HG02588 (cell line): Measurements from ENCODE around the gene TCF4.
A peak's percentile ranks its signal among the peaks of the same experiment; 100 is the strongest.

Source experiments
- ATAC-seq: cut with Tn5 transposase; IDR thresholded peaks from one replicate; pipeline ENCODE4 v1.9.1; 2021; ENCODE audit warnings: mild to moderate bottlenecking, moderate library complexity; ENCODE audit not compliant: unreplicated experiment

Gene TCF4

DNA sequence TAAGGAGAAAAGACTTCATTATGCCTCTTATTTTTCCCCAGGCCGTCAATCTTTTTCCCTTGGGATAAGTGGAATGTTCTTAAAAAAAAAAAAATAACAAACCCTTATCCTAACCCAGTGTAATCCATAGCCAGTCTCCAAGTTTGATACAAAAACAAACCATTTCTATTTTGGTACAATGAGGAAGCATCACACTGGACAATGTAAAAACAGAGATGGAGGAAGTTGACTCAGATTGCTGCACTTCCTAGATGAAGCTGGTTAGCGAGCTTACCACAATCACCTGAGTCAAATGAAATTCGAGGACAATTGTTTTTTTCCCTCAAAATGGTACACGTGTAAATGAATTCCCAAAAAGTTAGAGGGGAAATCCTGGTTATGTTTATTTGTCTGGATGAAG is 259.7 kb downstream of the TCF4 start:
- no peak for ATAC-seq

DNA sequence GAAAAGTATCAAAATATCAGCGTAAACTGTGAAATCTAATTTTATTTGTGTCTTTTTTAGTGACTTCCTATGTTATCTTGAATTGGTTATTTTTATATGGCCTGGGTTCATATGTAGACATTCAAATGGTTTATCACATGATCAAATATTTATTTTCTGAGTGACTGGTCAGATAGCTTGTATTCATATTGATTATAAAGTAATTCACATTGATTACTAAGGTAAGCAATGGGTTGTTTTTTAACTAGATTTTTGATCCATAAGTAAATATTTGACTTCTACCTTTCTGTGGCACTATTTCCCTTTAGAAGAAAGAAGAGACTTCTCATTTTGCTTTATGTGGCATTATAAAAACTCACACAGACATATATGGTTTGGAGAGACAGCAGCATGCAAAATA is 260.5 kb downstream of the TCF4 start:
- no peak for ATAC-seq

DNA sequence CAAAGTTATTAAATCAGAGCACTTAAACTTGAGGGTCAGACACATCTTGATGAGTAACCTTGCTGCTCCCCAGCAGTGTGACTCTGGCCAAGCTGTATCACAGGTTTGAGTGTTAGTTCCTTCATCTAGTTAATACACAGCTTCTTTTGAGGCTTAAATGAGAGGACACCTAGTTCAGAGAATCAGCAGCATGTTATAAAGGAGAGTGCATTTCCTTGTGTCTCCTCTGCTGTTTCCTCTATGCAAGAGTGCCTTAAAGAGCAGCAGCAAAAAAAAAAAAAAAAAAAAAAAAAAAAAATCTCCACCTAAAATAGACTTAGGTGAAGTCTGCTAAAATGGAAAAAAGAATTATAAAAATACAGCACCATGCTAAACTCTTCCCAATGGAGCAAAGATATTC is 261.9 kb downstream of the TCF4 start:
- ATAC-seq, result no peak

DNA sequence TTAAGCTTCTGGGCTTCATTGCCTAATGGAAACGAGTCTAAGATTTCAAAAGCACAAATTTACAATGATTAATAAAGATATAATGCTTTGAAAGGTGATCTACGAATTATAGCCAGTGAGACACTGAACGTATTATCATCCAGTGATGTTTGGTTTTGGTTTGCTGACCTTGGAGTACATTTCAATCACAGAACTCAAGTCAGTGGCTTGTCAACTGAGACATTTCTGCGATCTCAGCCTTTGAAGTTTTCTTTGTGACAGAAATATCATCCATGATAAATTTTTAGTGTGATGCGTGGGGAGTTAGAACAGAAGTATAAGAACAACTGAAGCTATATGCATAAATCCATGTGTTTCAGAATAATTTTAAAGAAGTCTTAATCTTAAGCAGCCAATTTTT is 263.8 kb downstream of the TCF4 start:
- ATAC-seq, result no peak

DNA sequence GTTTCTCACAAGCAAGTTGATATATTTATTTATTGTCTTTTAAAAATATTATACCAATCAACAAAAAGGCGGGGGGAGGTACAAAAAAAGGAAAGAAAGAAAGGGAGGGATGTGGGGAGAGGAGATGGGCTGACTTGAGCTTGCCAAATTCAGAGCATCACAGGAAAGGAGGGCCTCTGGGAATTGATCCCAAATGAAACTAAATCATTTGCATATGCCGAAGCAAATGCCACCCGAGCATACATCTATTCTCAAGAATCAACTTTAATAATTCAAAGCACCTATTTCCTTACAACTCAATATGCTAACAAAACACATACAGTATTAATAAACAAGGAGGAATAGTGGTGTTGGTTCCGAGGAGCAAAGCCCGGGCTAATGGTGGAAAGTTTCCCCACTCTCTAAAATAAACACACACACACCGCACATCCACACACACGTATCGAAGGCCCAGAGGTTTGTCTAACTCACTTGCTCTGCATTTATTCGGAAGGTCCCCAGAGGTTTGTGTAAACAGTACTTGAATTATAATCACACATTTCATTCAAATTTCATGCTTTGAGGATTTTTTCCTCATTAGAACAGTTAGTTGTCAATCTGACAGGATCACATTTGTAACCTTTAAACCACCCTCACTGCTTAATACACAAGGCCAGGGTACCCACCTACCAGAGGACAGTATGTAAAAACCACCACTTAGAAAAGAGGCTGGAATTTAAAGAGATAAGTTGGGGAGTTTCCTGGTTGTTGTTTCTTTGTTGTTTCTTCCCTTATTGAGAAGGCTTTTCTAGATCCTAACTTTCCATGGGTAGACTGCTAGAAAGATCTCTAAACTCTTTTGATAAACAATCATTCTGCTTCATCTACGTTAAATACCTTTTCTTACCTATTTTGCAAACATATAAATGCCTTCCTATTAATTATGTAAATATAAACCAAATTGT is 264.7 kb downstream of the TCF4 start:
- no peak for ATAC-seq

DNA sequence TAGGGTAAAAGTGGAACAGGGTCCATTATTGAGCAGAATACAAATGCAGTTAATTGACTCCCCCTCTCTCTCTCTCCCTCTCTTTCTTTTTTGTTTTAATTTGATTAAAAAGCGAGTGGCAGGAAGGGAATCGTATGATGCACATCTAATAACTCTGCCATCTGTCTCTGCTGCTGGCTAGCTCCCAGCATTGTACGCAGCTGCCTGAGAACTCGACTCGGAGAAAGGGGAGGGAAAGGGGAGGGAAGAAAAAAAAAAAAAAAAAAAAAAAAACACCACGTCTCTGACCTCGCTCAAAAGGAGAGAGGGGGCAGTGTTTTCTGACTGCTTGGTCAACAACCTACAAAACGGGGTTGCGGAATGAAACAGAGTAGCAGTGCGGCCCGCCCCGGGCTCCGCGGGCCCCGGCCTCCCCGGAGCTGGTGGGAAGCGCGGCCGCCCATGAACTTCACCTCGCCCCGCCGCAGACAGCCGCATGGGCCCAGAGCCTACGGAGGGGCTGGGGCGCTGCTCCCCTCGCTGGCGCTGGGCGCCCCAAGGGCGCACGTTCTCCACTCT is 265.7 kb downstream of the TCF4 start:
- ATAC-seq, result peak; percentile 62

DNA sequence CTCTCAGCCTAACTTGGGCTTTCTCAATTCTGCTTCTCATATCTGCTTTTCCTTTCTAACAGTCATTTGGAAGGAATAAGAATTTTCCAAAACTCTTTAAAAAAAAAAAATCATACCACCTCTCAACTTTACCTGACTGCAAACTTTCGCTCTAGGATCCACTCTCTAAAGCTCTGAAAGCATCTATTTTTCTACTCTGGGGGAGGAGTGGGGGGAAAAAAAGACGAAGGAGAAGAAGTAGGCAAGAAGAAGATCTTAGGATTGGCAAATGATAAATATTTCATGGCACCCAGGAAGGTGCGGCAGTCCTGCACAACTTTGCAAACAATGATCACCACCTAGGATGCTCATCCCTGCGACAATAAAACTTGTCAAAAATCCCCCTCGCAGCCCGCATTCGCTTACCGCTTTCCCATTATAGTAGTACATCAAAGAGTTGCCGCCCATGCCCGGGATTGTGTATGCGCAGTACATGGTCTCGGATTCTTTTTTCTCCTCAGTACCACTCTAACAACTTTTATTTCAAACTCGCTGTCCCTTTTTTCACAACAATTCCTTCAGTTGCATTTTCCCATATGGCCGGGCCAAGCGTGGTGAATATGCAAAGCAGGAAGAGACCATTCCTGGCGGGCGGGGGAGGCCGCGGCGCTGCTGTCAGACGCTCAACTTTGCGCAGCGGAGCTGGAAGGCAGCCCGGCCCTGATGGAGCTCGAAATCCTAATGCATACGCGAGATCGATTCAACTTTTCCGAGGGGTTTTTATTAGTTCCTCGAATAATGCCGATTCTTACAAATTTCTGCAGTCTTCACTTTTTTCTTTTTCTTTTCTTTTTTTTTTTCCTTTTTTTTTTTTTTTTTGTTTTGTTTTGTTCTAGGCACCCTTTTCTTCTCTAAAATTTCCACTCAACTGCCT is 266.5 kb downstream of the TCF4 start:
- peak; percentile 64 for ATAC-seq

DNA sequence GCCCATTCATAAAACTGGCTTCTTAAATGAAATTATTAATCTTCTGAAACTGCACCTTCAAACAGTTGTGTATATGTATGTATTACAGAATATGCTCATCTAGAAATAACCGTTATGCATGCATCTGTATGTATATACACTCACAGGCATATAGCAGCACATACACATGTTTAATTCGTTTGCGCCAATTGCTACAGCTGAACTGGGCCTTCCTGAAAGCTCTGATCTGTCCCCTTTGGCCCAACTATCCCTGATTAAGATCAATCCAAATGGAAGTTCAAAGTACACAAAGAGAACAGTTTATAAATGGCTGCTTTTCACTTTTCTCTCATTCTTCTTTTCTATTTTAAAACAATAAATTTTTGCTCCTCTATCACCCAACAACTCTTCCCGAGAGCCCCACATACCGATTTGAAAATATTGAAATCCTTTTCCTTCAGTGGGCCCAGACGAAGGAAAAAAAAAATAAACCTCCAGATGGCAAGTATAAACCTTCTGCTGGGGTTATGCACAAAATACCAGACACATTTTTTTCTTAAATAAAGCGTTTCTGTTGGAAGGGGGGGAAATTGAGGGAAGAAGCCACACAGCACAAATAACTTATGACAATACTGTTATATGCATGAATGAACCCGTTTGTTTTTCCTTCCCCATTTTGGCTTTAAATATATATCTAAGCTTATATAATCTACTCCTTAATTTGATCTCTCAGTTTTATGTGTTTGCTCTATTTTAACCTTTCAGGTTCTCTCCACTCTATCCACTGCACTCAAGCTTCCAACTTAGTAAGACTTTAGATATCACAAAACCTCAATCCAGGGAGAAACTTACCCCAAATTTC is 267.3 kb downstream of the TCF4 start:
- no peak for ATAC-seq

DNA sequence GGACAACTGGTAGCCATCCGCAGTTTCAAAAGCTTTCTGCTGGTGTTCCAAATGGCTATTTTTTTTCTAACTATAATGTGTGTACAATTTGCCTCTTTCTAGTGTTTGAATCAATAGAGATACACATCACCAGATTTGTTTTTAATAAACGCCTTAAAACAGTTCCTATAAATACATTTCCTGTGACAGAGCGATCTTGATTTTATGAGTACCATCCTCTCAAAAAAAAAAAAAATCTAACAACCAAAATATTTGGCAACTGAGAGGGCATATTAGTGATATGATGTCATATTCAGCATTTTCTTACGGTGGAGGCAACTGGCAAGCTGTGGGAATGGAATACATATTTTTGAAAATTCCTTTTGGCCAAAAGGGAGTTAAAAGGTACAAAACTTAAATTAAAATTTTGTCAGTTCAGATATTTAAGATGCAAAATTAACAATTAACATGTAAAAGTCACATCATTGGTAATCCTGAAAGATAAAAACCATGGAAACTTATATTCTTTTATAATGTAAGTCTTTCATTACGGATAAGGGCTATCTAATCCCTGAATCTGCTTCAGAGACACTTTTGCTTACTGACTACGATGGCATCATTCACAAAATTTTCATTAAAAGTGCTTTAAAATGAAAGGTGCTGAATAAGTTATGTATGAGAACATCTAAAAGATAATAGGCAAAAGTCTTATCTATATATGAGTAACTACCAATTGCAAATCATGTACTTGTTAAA is 268.4 kb downstream of the TCF4 start:
- no peak for ATAC-seq

DNA sequence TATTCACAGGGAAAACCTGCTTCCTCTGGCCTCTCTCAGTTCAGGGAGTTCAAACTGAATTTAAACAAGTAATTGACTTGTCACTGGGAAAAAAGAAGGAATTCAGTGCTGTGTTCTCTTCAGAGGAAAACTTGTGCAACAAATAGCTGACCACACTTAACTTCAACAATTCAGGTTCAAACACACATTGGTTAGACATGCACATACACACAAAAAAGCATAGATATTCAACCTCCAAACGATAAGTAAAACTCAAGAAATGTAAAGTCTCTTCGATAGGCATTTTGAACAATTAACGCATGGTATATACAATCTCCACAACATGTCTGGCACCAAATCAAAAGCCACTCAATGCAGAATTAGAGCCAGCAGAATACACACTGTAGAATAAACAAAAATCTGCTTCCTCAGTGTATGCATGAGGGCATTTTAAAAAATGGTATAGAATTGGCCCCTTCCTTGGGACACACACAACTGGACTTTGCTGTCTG is 269.0 kb downstream of the TCF4 start:
- no peak for ATAC-seq

DNA sequence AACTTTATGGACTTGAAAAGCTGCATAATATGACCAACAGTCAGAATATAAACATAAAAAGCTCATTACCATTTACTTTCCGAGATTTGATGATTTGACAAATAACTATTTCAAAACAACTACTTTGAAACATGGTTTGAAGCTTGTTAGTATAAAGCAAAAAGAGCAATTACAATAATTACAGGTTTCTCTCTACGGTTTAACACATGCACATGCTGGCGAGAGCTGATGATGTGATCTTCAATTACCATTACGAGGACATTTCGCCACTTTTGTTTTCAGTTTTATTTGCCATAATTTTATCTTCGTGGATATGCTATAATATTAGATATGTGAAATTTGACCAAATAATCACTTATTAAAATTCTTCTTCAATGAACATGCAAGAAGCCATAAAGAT is 270.1 kb downstream of the TCF4 start:
- no peak for ATAC-seq

DNA sequence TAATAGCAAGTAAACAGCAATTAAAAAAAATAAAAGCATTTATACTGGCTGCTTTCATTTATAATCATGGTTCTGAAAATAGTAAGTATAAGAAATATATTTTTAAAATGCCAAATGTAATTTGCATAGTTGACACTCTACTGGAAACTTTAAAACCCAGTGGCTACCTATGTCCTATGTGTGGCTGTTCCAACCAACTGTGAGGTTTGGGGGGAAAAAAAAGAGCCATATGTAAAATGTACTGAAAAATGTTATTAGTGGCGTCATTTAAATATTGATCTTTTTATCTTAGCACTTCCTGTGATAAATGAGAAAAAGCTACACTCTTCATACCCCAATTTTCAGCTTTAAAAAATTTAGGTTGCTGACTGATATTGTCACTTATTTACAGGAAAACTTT is 270.7 kb downstream of the TCF4 start:
- ATAC-seq, result no peak

DNA sequence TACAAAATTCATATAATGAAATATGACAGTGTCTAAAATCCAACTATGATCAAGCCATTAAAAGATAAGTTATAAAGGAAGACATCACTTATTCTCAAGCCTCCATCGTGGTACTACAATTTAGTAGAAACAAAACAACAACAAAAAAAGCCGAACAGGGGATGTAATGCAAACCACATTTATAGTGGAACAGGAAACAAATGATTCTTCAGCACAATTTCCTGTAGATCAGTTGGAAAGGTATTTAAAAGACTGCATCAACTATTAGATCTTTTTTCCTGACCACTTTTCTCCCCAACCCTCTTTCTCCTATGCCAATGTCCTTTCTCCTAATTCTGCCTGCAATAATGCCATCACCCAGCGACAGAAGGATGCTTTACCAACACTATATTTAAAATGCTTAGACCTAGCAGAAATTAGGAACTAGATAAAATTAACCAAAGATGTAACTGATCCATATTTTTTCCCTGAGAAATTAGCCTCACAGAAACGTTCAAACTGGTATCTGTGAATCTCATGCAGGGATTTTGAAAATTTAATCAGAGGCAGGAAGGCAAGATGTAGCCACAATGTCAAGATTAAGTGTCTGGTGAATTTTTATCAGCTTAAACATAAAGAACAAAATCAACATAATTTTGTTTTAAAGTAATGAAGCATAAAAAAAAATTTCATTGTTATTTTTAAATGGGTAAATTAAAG is 271.4 kb downstream of the TCF4 start:
- no peak for ATAC-seq

DNA sequence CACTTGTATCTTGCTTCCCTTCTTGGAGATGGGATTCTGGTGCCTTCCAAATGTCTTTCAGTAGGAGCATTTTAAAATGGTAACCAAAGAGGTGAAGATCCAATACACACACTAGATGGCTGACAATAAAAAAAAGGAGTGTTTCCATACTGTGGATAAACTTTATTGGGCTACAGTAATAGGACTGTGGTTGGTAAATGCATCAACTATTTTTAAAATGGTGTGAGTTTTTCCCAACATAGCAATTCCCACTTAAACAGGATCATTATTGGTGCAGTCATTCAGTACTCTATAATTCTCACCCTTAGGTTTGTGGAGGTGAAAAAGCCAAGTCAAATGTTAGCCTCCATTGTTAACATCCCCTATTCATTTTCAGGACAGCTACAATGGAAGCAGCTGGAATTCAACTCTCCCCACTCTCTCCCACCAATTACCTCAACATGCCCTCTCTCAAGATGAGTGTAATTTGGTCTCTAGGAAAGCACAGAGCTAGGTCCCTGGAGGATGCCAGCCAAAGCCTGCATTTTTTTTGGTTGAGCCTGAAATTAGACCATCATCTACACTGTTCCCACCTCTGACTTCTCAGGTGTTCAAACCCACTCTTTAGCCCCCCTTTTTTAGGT is 273.3 kb downstream of the TCF4 start:
- ATAC-seq, result no peak

DNA sequence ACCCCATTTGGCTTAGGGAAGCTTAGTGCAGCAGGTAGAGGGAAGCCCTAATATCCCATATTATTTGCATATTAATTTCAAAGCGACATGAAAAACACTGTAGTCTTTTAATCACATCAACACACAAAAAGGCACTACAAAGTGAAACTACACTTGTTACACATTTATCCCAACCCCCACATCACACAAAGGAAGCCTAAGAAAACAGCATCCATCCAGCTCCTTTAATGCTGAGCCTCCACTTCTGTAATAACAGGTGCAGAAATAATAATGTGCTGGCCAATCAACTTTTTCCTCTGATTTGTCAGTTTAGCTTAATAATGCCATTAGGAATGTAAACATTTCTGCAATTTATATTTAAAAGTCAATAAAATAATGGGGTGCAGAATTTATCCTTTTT is 274.0 kb downstream of the TCF4 start:
- no peak for ATAC-seq

DNA sequence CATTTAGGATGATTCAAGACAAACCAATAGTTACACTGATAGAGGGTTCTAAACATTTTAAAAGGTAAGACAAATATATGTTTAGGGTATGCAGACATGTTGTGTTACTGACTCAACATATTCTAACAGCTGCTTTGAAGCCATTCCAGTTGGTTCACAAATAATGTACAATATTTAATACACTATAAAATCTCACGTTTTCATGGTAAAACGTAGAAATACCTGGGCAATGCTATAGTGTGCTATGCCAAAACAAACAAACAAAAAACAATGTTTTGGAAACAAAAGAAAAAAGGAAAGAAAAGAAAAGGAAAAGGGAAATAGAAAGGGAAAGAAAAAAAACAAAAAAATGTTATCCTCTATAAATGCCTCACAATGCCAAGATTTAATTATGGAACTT is 277.1 kb downstream of the TCF4 start:
- ATAC-seq, result no peak

DNA sequence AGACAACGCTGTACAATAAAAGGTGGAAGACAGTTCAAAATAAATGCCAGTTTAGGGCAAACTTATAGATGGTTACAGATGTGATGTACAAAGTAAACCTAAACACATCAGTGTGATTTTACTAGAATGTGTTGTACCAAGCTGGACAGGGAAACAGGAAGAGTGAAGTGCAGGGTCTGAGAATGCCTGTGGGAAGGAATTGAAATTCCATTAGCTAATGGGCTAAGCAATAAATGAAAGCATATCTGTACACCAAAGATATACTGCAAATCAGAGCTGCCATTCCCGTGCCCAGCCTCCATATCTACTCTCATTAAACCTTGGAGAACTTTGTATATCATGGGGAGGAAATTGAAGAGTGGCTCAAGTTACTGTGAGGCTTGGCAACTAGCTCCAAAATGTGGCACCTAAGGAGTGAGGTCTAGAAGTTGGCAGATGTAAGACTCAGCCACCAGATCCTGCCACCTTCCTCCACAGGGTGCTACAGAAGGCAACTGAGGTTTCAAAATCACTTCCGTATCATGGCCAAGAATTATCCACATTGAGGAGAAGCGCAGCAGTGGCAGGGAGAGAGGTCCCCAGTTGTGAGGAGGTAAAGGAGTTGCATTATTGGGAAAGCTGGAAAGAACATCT is 277.8 kb downstream of the TCF4 start:
- no peak for ATAC-seq

DNA sequence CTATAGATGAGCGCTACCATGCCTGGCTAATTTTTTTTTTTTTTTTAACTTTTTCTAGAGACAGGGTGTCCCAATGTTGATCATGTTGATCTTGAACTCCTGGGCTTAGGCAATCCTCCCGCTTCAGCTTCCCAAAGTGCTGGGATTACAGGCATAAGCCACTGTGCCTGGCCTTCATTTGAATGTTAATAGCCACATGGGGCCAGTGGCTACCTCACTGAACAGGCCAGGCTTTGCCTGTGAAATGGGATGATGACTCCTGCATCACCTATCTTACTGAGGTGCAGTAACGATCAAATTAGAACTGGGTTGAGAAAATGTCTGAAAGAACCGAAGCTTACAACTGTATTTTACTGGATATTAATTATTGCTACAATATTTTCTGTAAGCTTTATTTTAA is 278.7 kb downstream of the TCF4 start:
- no peak for ATAC-seq
